HCT116 (cell line): ENCODE data around the gene RPS15A. TPM values are rescaled to one million over a fixed set of nuclear protein-coding genes. Genes with fewer than 3 reads are reported as not detected.

Experiments
- ATAC-seq: fragments of 200-7000 bp; cut with Tn5 transposase; 2 replicates; pipeline ENCODE4 v1.9.1; 2020; ENCODE audit warnings: mild to moderate bottlenecking, moderate library complexity
- BruUV-seq: library from RNA; stranded (reverse); fragments of 400-500 nt; replicated peaks from 2 replicates; lab custom pipeline; 2021; lab: Mats Ljungman, UMichigan
- CTCF ChIA-PET: fragments of 300-600 bp; sonication (Branson Sonifier 250); formaldehyde crosslinking; loops from one replicate; lab custom pipeline; 2021; ENCODE audit warnings: antibody characterized with exemption; lab: Charles Lee
- POLR2A ChIA-PET: fragments of 300-600, 350-600 bp; sonication (Branson Sonifier 250); formaldehyde crosslinking; loops from one replicate; lab custom pipeline; 2021; ENCODE audit warnings: antibody characterized with exemption; lab: Charles Lee
- RAD21 ChIA-PET, 2 experiments: fragments of 300-600 bp; sonication (Branson Sonifier 250); formaldehyde crosslinking; loops; one replicate each; lab custom pipeline; 2023; ENCODE audit warnings: low total read pairs in 2 of 2; ENCODE audit not compliant: uncharacterized antibody in 2 of 2, unreplicated experiment in 2 of 2, low non-redundant PET in 1 of 2; lab: Charles Lee
- DNase-seq: peaks from one replicate; pipeline ENCODE4 v3.0.0-alpha.2; 2010; ENCODE audit warnings: low read depth, low spot score
- H2AFZ ChIP-seq: fragments of 200-600 bp; shearing (Covaris generic), sonication (generic); 2 replicates; pipeline ENCODE4 v1.6.1; 2017; ENCODE audit warnings: low read depth, mixed run types, mixed read lengths, antibody characterized with exemption, low read length; ENCODE audit not compliant: poor library complexity, severe bottlenecking
- H3K27ac ChIP-seq: 2 replicates; pipeline ENCODE4 v1.5.1; 2012; ENCODE audit warnings: low read depth, low read length
- H3K27me3 ChIP-seq: fragments of 200-600 bp; sonication (generic); 2 replicates; pipeline ENCODE4 v1.6.1; 2016; ENCODE audit warnings: mixed run types, low read length, mixed read lengths; ENCODE audit not compliant: insufficient read depth
- H3K36me3 ChIP-seq, 2 experiments: fragments of 200-500 bp in 1 of 2; fragments of 200-600 bp in 1 of 2; sonication (Bioruptor generic) in 1 of 2; sonication (generic) in 1 of 2; 2 replicates each; pipeline versions ENCODE4 v1.5.1 to v1.6.1; 2014 to 2016; ENCODE audit warnings: low read length in 2 of 2, inconsistent platforms in 1 of 2, mixed read lengths in 1 of 2, mixed run types in 1 of 2; ENCODE audit not compliant: insufficient read depth in 2 of 2, control insufficient read depth in 1 of 2
- H3K4me1 ChIP-seq, 2 experiments: fragments of 200-600 bp in 1 of 2; sonication (generic) in 1 of 2; 2 replicates each; pipeline versions ENCODE4 v1.5.1 to v1.6.1; 2012 to 2017; ENCODE audit warnings: low read length in 2 of 2, inconsistent platforms in 1 of 2, mild to moderate bottlenecking in 1 of 2, mixed read lengths in 1 of 2, mixed run types in 1 of 2, moderate library complexity in 1 of 2; ENCODE audit not compliant: insufficient read depth in 2 of 2, control insufficient read depth in 1 of 2
- H3K4me2 ChIP-seq: fragments of 200-600 bp; sonication (generic); 2 replicates; pipeline ENCODE4 v1.6.1; 2017; ENCODE audit warnings: mixed run types, low read length, mixed read lengths
- H3K4me3 ChIP-seq, 2 experiments: fragments of 200-600 bp in 1 of 2; sonication (generic) in 1 of 2; replicated peaks in 1 of 2; 2 replicates each; pipeline ENCODE4 v1.5.1; 2011 to 2016; ENCODE audit warnings: low read length in 2 of 2, control low read depth in 1 of 2, low read depth in 1 of 2, mild to moderate bottlenecking in 1 of 2, mixed read lengths in 1 of 2, mixed run types in 1 of 2
- H3K79me2 ChIP-seq: fragments of 200-600 bp; sonication (generic); 2 replicates; pipeline ENCODE4 v1.6.1; 2017; ENCODE audit warnings: mild to moderate bottlenecking, mixed run types, low read length, moderate library complexity, mixed read lengths; ENCODE audit not compliant: insufficient read depth
- H3K9ac ChIP-seq: fragments of 200-600 bp; sonication (generic); 2 replicates; pipeline ENCODE4 v1.6.1; 2016; ENCODE audit warnings: low read length, mixed read lengths
- H3K9me2 ChIP-seq: fragments of 200-600 bp; sonication (generic), shearing (Covaris generic); 2 replicates; pipeline ENCODE4 v1.6.1; 2017; ENCODE audit warnings: mixed run types, mild to moderate bottlenecking, moderate library complexity; ENCODE audit not compliant: insufficient read depth
- H3K9me3 ChIP-seq, 2 experiments: fragments of 200-500 bp in 1 of 2; fragments of 200-600 bp in 1 of 2; sonication (Bioruptor generic) in 1 of 2; sonication (generic) in 1 of 2; 2 replicates each; pipeline ENCODE4 v1.6.1; 2014 to 2017; ENCODE audit warnings: low read length in 2 of 2, mixed read lengths in 2 of 2, inconsistent platforms in 1 of 2, low read depth in 1 of 2, mild to moderate bottlenecking in 1 of 2, mixed run types in 1 of 2, moderate library complexity in 1 of 2; ENCODE audit not compliant: control insufficient read depth in 1 of 2, insufficient read depth in 1 of 2
- H4K20me1 ChIP-seq: fragments of 200-600 bp; sonication (generic), shearing (Covaris generic); 2 replicates; pipeline ENCODE4 v1.6.1; 2017; ENCODE audit warnings: mixed run types, mild to moderate bottlenecking, moderate library complexity; ENCODE audit not compliant: insufficient read depth
- CBX3 ChIP-seq: IDR thresholded peaks from 2 replicates; pipeline ENCODE4 v1.6.1; 2012; ENCODE audit warnings: low read depth
- CEBPB ChIP-seq: IDR thresholded peaks from 2 replicates; pipeline ENCODE4 v1.6.1; 2012; ENCODE audit warnings: low read depth
- EGR1 ChIP-seq: IDR thresholded peaks from 2 replicates; pipeline ENCODE4 v1.6.1; 2012; ENCODE audit warnings: low read depth
- ELF1 ChIP-seq: IDR thresholded peaks from 2 replicates; pipeline ENCODE4 v1.6.1; 2012; ENCODE audit warnings: low read depth, borderline replicate concordance
- EZH2phosphoT487 ChIP-seq: fragments of 200-600 bp; IDR thresholded peaks from 2 replicates; pipeline ENCODE4 v1.6.1; 2018; ENCODE audit warnings: antibody characterized with exemption, borderline replicate concordance
- JUND ChIP-seq: IDR thresholded peaks from 2 replicates; pipeline ENCODE4 v1.6.1; 2012
- POLR2A ChIP-seq: IDR thresholded peaks from 2 replicates; pipeline ENCODE4 v1.7.0; 2011; ENCODE audit warnings: borderline replicate concordance; ENCODE audit not compliant: insufficient read depth, insufficient read length; ENCODE audit errors: extremely low read depth
- RAD21 ChIP-seq: IDR thresholded peaks from 2 replicates; pipeline ENCODE4 v1.6.1; 2012; ENCODE audit warnings: low read depth, mild to moderate bottlenecking
- SIN3A ChIP-seq: IDR thresholded peaks from 2 replicates; pipeline ENCODE4 v1.6.1; 2012; ENCODE audit warnings: low read depth
- SP1 ChIP-seq: IDR thresholded peaks from 2 replicates; pipeline ENCODE4 v1.6.1; 2012; ENCODE audit warnings: low read depth
- SRF ChIP-seq: IDR thresholded peaks from 2 replicates; pipeline ENCODE4 v1.6.1; 2012; ENCODE audit warnings: low read depth
- YY1 ChIP-seq: IDR thresholded peaks from 2 replicates; pipeline ENCODE4 v1.6.1; 2011; ENCODE audit warnings: low read length, low read depth, moderate library complexity, mild to moderate bottlenecking; ENCODE audit not compliant: insufficient replicate concordance; ENCODE audit errors: extremely low read depth
- ZFX ChIP-seq: fragments of 450-650 bp; IDR thresholded peaks from 2 replicates; pipeline ENCODE4 v1.6.1; 2017
- ZNF274 ChIP-seq: fragments of 200-500 bp; sonication (Bioruptor generic); IDR thresholded peaks from 2 replicates; pipeline ENCODE4 v1.6.1; 2014; ENCODE audit warnings: mild to moderate bottlenecking, low read depth, low read length, inconsistent platforms
- intact Hi-C: fragments of 100-400 bp; cut with micrococcal nuclease; formaldehyde crosslinking; loops from 2 replicates; pipeline ENCODE4 v1.10.0; 2022
- total RNA-seq: library from RNA; stranded (reverse); gene quantifications from one replicate; pipeline ENCODE4 v1.2.1, GENCODE V29; 2021; ENCODE audit not compliant: unreplicated experiment
- TF ChIP-seq, protein P1 (sequence below): IDR thresholded peaks from 2 replicates; pipeline ENCODE4 v1.6.1; 2012
- TF ChIP-seq, protein P2 (sequence below), 3 experiments: fragments of 200-600 bp in 1 of 3; sonication (generic) in 1 of 3; IDR thresholded peaks in 2 of 3; conservative IDR thresholded peaks in 1 of 3; 2 replicates each; pipeline ENCODE4 v1.5.1; 2012 to 2017; ENCODE audit warnings: low read depth in 2 of 3, low read length in 2 of 3, antibody characterized with exemption in 1 of 3, borderline replicate concordance in 1 of 3, control low read depth in 1 of 3, mild to moderate bottlenecking in 1 of 3, mixed read lengths in 1 of 3, mixed run types in 1 of 3, moderate library complexity in 1 of 3; ENCODE audit not compliant: insufficient read depth in 1 of 3
- TF ChIP-seq, protein P3 (sequence below): IDR thresholded peaks from 2 replicates; pipeline ENCODE4 v1.6.1; 2011; ENCODE audit warnings: mild to moderate bottlenecking, low read length, moderate library complexity; ENCODE audit not compliant: insufficient replicate concordance; ENCODE audit errors: extremely low read depth
- TF ChIP-seq, protein P4 (sequence below): IDR thresholded peaks from 2 replicates; pipeline ENCODE4 v1.6.1; 2012
- TF ChIP-seq, protein P5 (sequence below): IDR thresholded peaks from 2 replicates; pipeline ENCODE4 v1.6.1; 2012; ENCODE audit warnings: low read depth

The RPS15A gene
- total RNA-seq, 1 experiment from 2014 or later: 1,686 TPM

DNA sequence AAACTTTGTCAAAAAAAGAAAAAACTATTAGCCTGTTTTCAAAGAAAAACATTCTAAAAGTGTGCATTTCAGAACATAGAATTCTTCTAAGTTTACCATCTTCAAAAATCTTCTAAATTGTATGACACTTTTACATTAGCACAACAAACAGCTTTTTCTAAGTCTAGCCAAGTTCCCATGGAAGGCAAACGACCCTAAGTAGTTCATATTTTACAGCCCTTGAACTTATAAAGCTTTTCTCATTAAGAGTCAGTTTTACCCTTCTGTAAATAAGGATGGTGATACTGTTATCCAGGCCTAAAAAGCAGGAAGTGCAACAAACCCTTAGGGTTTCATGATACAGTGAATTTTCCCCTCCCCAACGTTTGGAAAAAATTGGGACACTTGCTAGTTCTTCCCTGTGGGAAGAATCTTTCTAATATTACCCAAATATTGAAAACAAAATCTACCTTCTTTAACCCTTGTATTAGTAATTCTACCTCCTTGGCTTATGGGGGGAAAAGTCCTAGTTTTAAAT lies 15.2 kb upstream of the RPS15A start:
- no TSS peak for BruUV-seq
- CTCF ChIA-PET: no interaction called here
- Histone ChIP-seq H2AFZ (no peak overlapping the region), H3K36me3 (peaks cover 25 to 28% of the 10 kb centered on the region in 2 experiments; a peak in 3 of 4 replicates), H3K9me3 (no peaks in the 10 kb centered on the region), H3K9ac (no peak overlapping the region), H4K20me1 (peaks cover 3% of the 10 kb centered on the region; the same call in 1 of the 2 replicates), H3K9me2 (no peaks in the 10 kb centered on the region), H3K4me1 (peaks cover 3 to 32% of the 10 kb centered on the region in 2 experiments; a peak in 3 of 4 replicates), H3K27me3 (no peaks in the 10 kb centered on the region), H3K79me2 (peaks cover 22% of the 10 kb centered on the region), H3K4me3 (no peak overlapping the region), H3K27ac (no peak overlapping the region), H3K4me2 (no peak overlapping the region)
- RAD21 ChIA-PET: no interaction called here
- no peak for ATAC-seq
- TF ChIP-seq CBX3: no peak
- TF ChIP-seq EZH2phosphoT487: no peak
- TF ChIP-seq, protein P1, sequence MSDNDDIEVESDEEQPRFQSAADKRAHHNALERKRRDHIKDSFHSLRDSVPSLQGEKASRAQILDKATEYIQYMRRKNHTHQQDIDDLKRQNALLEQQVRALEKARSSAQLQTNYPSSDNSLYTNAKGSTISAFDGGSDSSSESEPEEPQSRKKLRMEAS: no peak
- no peak for TF ChIP-seq ELF1
- TF ChIP-seq, protein P2, sequence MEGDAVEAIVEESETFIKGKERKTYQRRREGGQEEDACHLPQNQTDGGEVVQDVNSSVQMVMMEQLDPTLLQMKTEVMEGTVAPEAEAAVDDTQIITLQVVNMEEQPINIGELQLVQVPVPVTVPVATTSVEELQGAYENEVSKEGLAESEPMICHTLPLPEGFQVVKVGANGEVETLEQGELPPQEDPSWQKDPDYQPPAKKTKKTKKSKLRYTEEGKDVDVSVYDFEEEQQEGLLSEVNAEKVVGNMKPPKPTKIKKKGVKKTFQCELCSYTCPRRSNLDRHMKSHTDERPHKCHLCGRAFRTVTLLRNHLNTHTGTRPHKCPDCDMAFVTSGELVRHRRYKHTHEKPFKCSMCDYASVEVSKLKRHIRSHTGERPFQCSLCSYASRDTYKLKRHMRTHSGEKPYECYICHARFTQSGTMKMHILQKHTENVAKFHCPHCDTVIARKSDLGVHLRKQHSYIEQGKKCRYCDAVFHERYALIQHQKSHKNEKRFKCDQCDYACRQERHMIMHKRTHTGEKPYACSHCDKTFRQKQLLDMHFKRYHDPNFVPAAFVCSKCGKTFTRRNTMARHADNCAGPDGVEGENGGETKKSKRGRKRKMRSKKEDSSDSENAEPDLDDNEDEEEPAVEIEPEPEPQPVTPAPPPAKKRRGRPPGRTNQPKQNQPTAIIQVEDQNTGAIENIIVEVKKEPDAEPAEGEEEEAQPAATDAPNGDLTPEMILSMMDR (IDR thresholded peaks at IDR 0.05 in 2 of 3, conservative IDR thresholded peaks at IDR 0.05 in 1 of 3; ENCODE audit: borderline replicate concordance in 1 of 3, insufficient read depth in 1 of 3, low read depth in 2 of 3, low read length in 2 of 3): no peak
- TF ChIP-seq SRF: no peak
- TF ChIP-seq RAD21: no peak
- TF ChIP-seq, protein P3, sequence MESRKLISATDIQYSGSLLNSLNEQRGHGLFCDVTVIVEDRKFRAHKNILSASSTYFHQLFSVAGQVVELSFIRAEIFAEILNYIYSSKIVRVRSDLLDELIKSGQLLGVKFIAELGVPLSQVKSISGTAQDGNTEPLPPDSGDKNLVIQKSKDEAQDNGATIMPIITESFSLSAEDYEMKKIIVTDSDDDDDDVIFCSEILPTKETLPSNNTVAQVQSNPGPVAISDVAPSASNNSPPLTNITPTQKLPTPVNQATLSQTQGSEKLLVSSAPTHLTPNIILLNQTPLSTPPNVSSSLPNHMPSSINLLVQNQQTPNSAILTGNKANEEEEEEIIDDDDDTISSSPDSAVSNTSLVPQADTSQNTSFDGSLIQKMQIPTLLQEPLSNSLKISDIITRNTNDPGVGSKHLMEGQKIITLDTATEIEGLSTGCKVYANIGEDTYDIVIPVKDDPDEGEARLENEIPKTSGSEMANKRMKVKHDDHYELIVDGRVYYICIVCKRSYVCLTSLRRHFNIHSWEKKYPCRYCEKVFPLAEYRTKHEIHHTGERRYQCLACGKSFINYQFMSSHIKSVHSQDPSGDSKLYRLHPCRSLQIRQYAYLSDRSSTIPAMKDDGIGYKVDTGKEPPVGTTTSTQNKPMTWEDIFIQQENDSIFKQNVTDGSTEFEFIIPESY: no peak
- TF ChIP-seq CEBPB: no peak
- TF ChIP-seq JUND: no peak
- TF ChIP-seq POLR2A: no peak
- no peak for TF ChIP-seq ZNF274
- TF ChIP-seq, protein P4, sequence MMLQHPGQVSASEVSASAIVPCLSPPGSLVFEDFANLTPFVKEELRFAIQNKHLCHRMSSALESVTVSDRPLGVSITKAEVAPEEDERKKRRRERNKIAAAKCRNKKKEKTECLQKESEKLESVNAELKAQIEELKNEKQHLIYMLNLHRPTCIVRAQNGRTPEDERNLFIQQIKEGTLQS: no peak
- no peak for TF ChIP-seq ZFX
- TF ChIP-seq YY1: no peak
- no peak for TF ChIP-seq SIN3A
- TF ChIP-seq, protein P5, sequence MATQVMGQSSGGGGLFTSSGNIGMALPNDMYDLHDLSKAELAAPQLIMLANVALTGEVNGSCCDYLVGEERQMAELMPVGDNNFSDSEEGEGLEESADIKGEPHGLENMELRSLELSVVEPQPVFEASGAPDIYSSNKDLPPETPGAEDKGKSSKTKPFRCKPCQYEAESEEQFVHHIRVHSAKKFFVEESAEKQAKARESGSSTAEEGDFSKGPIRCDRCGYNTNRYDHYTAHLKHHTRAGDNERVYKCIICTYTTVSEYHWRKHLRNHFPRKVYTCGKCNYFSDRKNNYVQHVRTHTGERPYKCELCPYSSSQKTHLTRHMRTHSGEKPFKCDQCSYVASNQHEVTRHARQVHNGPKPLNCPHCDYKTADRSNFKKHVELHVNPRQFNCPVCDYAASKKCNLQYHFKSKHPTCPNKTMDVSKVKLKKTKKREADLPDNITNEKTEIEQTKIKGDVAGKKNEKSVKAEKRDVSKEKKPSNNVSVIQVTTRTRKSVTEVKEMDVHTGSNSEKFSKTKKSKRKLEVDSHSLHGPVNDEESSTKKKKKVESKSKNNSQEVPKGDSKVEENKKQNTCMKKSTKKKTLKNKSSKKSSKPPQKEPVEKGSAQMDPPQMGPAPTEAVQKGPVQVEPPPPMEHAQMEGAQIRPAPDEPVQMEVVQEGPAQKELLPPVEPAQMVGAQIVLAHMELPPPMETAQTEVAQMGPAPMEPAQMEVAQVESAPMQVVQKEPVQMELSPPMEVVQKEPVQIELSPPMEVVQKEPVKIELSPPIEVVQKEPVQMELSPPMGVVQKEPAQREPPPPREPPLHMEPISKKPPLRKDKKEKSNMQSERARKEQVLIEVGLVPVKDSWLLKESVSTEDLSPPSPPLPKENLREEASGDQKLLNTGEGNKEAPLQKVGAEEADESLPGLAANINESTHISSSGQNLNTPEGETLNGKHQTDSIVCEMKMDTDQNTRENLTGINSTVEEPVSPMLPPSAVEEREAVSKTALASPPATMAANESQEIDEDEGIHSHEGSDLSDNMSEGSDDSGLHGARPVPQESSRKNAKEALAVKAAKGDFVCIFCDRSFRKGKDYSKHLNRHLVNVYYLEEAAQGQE: no peak
- TF ChIP-seq SP1: no peak
- no peak for TF ChIP-seq EGR1
- POLR2A ChIA-PET: interaction anchor here (8.2 kb wide), 1 partner anchor 17 kb away, joined by 190 read pairs; the partner anchor contains the start of gene RPS15A
- intact Hi-C loops: no loop called here
- no peak for DNase-seq
